IMR-90 (cell line): ENCODE results near the gene CMSS1. TPM values are rescaled to one million over a fixed set of nuclear protein-coding genes. Genes with fewer than 3 reads are reported as not detected.

Source experiments
- ATAC-seq: fragments of 200-7000 bp; cut with Tn5 transposase; 2 replicates; pipeline ENCODE4 v1.9.1; 2020; ENCODE audit warnings: low read depth, mild to moderate bottlenecking, moderate library complexity
- BruUV-seq: library from RNA; stranded (reverse); fragments of 400-500 nt; replicated peaks from 2 replicates; lab custom pipeline; 2021; lab: Mats Ljungman, UMichigan
- CTCF ChIA-PET: fragments of 300-600 bp; formaldehyde crosslinking; extraction: SDS; loops from one replicate; lab custom pipeline; 2021; ENCODE audit warnings: antibody characterized with exemption; lab: Yijun Ruan, JAX
- POLR2A ChIA-PET: fragments of 300-600 bp; sonication (Branson Sonifier 250); formaldehyde crosslinking; loops from one replicate; lab custom pipeline; 2022; ENCODE audit warnings: antibody characterized with exemption; ENCODE audit not compliant: unreplicated experiment; lab: Charles Lee
- DNase-seq: peaks from one replicate; pipeline ENCODE4 v3.0.0; 2013
- H2AFZ ChIP-seq: replicated peaks from 2 replicates; pipeline ENCODE3; 2013; ENCODE audit warnings: low read length, mild to moderate bottlenecking; ENCODE audit not compliant: poor library complexity
- H2AK5ac ChIP-seq: 2 replicates; pipeline ENCODE4 v1.6.1; 2013; ENCODE audit warnings: low read depth, low read length, inconsistent platforms
- H2AK9ac ChIP-seq: replicated peaks from 2 replicates; pipeline ENCODE3; 2013; ENCODE audit warnings: mild to moderate bottlenecking, low read depth, low read length, moderate library complexity; ENCODE audit not compliant: poor library complexity
- H2BK120ac ChIP-seq: 2 replicates; pipeline ENCODE4 v1.6.1; 2013; ENCODE audit warnings: low read depth, low read length, inconsistent platforms
- H2BK15ac ChIP-seq: 3 replicates; pipeline ENCODE4 v1.6.1; 2013; ENCODE audit warnings: low read depth, low read length, inconsistent platforms
- H2BK20ac ChIP-seq: 2 replicates; pipeline ENCODE4 v1.6.1; 2013; ENCODE audit warnings: low read depth, mild to moderate bottlenecking, inconsistent platforms, low read length, moderate library complexity
- H2BK5ac ChIP-seq: 2 replicates; pipeline ENCODE4 v1.6.1; 2013; ENCODE audit warnings: mild to moderate bottlenecking, low read depth, low read length, inconsistent platforms; ENCODE audit not compliant: poor library complexity, severe bottlenecking
- H3K14ac ChIP-seq: replicated peaks from 2 replicates; pipeline ENCODE4 v1.6.1; 2013; ENCODE audit warnings: low read depth, low read length, inconsistent platforms
- H3K18ac ChIP-seq: 2 replicates; pipeline ENCODE4 v1.6.1; 2013; ENCODE audit warnings: low read depth, low read length, control low read depth
- H3K23ac ChIP-seq: 2 replicates; pipeline ENCODE4 v1.6.1; 2013; ENCODE audit warnings: low read depth, low read length, inconsistent platforms
- H3K27ac ChIP-seq: 2 replicates; pipeline ENCODE4 v1.5.1; 2013; ENCODE audit warnings: mild to moderate bottlenecking, control low read depth, low read length; ENCODE audit not compliant: insufficient read depth
- H3K27me3 ChIP-seq: 2 replicates; pipeline ENCODE4 v1.6.1; 2013; ENCODE audit warnings: low read length; ENCODE audit not compliant: control insufficient read depth, insufficient read depth
- H3K36me3 ChIP-seq: 2 replicates; pipeline ENCODE4 v1.6.1; 2013; ENCODE audit warnings: low read length, mixed read lengths; ENCODE audit not compliant: control insufficient read depth, insufficient read depth
- H3K4ac ChIP-seq: 2 replicates; pipeline ENCODE4 v1.6.1; 2013; ENCODE audit warnings: low read depth, low read length, inconsistent platforms
- H3K4me1 ChIP-seq: 2 replicates; pipeline ENCODE4 v1.6.1; 2013; ENCODE audit warnings: low read length, mixed read lengths; ENCODE audit not compliant: control insufficient read depth, insufficient read depth
- H3K4me2 ChIP-seq: 2 replicates; pipeline ENCODE4 v1.6.1; 2013; ENCODE audit warnings: low read depth, mild to moderate bottlenecking, control low read depth, low read length, moderate library complexity
- H3K4me3 ChIP-seq: 2 replicates; pipeline ENCODE4 v1.5.1; 2013; ENCODE audit warnings: low read depth, mild to moderate bottlenecking, control low read depth, low read length, moderate library complexity; ENCODE audit not compliant: insufficient read depth
- H3K56ac ChIP-seq: 2 replicates; pipeline ENCODE4 v1.6.1; 2013; ENCODE audit warnings: low read length, inconsistent platforms; ENCODE audit not compliant: insufficient read depth; ENCODE audit errors: extremely low read depth
- H3K79me1 ChIP-seq, 2 experiments: 2 replicates each; pipeline ENCODE4 v1.6.1; 2013; ENCODE audit warnings: low read length in 2 of 2, inconsistent platforms in 1 of 2, low read depth in 1 of 2
- H3K9ac ChIP-seq: 2 replicates; pipeline ENCODE4 v1.6.1; 2013; ENCODE audit warnings: low read depth, low read length, control low read depth
- H3K9me1 ChIP-seq: 2 replicates; pipeline ENCODE4 v1.6.1; 2013; ENCODE audit warnings: low read length, inconsistent platforms; ENCODE audit not compliant: insufficient read depth
- H3K9me3 ChIP-seq: 2 replicates; pipeline ENCODE4 v1.6.1; 2013; ENCODE audit warnings: low read length; ENCODE audit not compliant: control insufficient read depth, insufficient read depth
- H4K20me1 ChIP-seq: 2 replicates; pipeline ENCODE4 v1.6.1; 2013; ENCODE audit warnings: low read length, inconsistent platforms; ENCODE audit not compliant: insufficient read depth
- H4K5ac ChIP-seq: 2 replicates; pipeline ENCODE4 v1.6.1; 2013; ENCODE audit warnings: mild to moderate bottlenecking, low read depth, low read length, control low read depth
- H4K8ac ChIP-seq, 2 experiments: 2 replicates each; pipeline ENCODE4 v1.6.1; 2013; ENCODE audit warnings: low read depth in 2 of 2, low read length in 2 of 2, control low read depth in 1 of 2, inconsistent platforms in 1 of 2
- H4K91ac ChIP-seq: 2 replicates; pipeline ENCODE4 v1.6.1; 2013; ENCODE audit warnings: low read depth, low read length, inconsistent platforms; ENCODE audit not compliant: insufficient read depth
- FOS ChIP-seq: fragments of 150-350 bp; IDR thresholded peaks from 2 replicates; pipeline ENCODE4 v1.6.1; 2016; ENCODE audit warnings: low read depth, low read length
- MAFK ChIP-seq: IDR thresholded peaks from 2 replicates; pipeline ENCODE4 v1.6.1; 2012; ENCODE audit warnings: low read depth, low read length, improper control_type of control experiment
- WGBS, 2 experiments: methylation state at CpG; one replicate each; pipeline versions ENCODE4 v1.1.5 to v1.1.7; 2013; ENCODE audit warnings: missing lambda C conversion rate in 2 of 2; ENCODE audit not compliant: insufficient read length in 1 of 2; ENCODE audit errors: extremely low coverage in 2 of 2; 5-methylcytosine and 5-hydroxymethylcytosine counted together
- dilution Hi-C: fragments of 300-500 bp; cut with HindIII; formaldehyde crosslinking; loops from one replicate; pipeline ENCODE4 v1.14.3; 2018; ENCODE audit warnings: low sequenced_read_pairs; ENCODE audit not compliant: unreplicated experiment
- in situ Hi-C: fragments of 300-500 bp; cut with MboI; formaldehyde crosslinking; loops from 3 replicates; pipeline ENCODE4 v1.14.3; 2019; ENCODE audit warnings: low sequenced_read_pairs, inconsistent platforms, mixed read lengths
- intact Hi-C: fragments of 100-400 bp; cut with micrococcal nuclease; formaldehyde crosslinking; loops from 2 replicates; pipeline ENCODE4 v1.10.0; 2022
- polyA plus RNA-seq, 3 experiments: library from polyadenylated mRNA; depleted of rRNA; stranded (reverse); fragments of >200 nt; gene quantifications; 2 replicates each; pipeline ENCODE4 v1.2.3, GENCODE V29; 2012; ENCODE audit warnings: low replicate concordance in 1 of 3
- total RNA-seq: library from RNA; depleted of rRNA; stranded (reverse); fragments of >200 nt; gene quantifications from 2 replicates; pipeline ENCODE4 v1.2.3, GENCODE V29; 2012

CMSS1 gene
- total and polyA plus RNA-seq, 2 of the 4 experiments (the other 2 are of a cell fraction) = 12.5 to 13.6 TPM

DNA sequence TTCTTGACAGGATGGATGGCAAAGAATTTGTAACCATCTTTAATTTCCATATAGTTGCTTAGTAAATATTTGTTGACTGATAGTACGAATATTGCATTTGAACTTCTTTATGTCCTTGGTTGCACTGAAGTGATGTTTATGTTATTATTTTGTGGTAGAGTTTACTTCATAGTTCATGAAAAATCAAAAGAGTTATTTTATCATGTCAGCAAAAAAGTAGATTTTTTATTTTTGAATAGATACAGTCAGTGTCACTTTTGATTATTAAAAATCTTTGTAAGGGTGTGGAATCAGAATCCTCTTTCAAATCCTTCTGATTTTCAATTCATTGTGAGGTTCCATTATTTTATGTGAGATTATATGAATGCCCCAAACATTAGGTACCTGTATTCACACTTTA is 261.7 kb downstream of the CMSS1 start:
- no CpG with 5 or more reads among the region's 1 CpG for WGBS, 2 experiments
- no peak for ATAC-seq
- no peak overlapping the region for H3K56ac ChIP-seq
- H3K14ac ChIP-seq = no peak overlapping the region
- in situ Hi-C loops (no loop called here), intact Hi-C loops (loop anchor here (10.0 kb wide), 1 partner anchor 1595 kb away; the partner anchor contains the start of gene ZBTB11), dilution Hi-C loops (no loop called here)
- H3K79me1 ChIP-seq = peaks cover 0 to 3% of the 10 kb centered on the region in 2 experiments; a peak in 2 of 4 replicates
- no peaks in the 10 kb centered on the region for H4K20me1 ChIP-seq
- no peak overlapping the region for H3K27ac ChIP-seq
- H3K4me2 ChIP-seq = no peak overlapping the region
- H4K8ac ChIP-seq = no peak overlapping the region
- no peak overlapping the region for H4K91ac ChIP-seq
- no peak overlapping the region for H2AK5ac ChIP-seq
- H3K9ac ChIP-seq = no peak overlapping the region
- no peak overlapping the region for H3K4me3 ChIP-seq
- H3K18ac ChIP-seq = no peak overlapping the region
- no peak overlapping the region for H3K4ac ChIP-seq
- no peak overlapping the region for H2BK120ac ChIP-seq
- no peak overlapping the region for H3K23ac ChIP-seq
- H3K9me1 ChIP-seq = peaks cover 10% of the 10 kb centered on the region
- no peak overlapping the region for H2AFZ ChIP-seq
- H2BK15ac ChIP-seq = 0 out of 3 replicates have a peak overlapping the region, but pooled peaks have one; percentile 44
- no peaks in the 10 kb centered on the region for H3K36me3 ChIP-seq
- H2BK20ac ChIP-seq = no peak overlapping the region
- POLR2A ChIA-PET = no interaction called here
- H4K5ac ChIP-seq = no peak overlapping the region
- no peaks in the 10 kb centered on the region for H3K9me3 ChIP-seq
- H3K27me3 ChIP-seq = no peaks in the 10 kb centered on the region
- H2BK5ac ChIP-seq = no peak overlapping the region
- no TSS peak for BruUV-seq
- TF ChIP-seq FOS (no peak), MAFK (peak; percentile 89)
- peaks cover 26% of the 10 kb centered on the region for H3K4me1 ChIP-seq
- no peak for DNase-seq
- H2AK9ac ChIP-seq = no peak overlapping the region
- CTCF ChIA-PET = interaction anchor here (1.0 kb wide), 1 partner anchor 11 kb away, joined by 4 read pairs; no protein-coding TSS in a partner anchor
